ENCODE measurements around the gene DCAF7. TPM values are rescaled to one million over a fixed set of nuclear protein-coding genes. Genes with fewer than 3 reads are reported as not detected.

Gene DCAF7
- total RNA-seq, 1 donor from 2014 or later: 47.0 TPM

DNA sequence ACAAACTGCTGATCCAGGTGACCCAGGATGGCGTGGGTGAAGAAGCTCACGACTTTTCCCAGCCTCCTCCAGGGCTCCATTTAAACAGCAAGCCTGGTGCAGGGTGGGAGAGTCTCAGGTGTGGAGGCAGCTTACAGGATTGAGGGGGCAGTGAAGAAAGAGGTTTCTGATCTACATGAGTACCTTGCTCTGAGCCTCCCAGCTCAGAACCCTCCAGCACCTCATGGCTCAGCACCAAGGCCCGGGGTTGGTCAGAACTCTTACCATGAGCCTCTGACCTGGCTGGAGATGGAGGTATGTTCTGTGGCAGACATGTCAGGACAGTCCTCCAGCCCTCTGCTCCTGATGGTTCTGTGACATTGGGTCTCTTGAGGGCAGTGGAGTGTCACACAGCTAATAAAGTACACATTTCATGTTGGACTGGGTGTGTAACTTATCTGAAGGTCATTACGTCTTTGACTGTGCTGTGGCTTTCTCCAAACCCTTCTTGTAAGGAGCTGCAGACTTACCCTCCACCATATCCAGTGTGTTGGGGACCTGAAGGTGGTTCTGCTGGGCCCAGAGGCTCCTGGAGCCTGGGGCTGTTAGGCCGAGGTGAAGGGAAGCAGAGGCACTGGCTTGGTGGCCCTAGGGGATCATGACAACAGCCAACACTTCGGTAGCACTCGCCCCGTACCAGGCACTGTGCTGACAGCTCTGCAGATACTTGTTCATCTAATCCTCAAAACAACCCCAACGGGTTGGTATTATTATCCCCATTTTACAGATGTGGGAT, 3.8 kb upstream of the DCAF7 start:
- TF ChIP-seq, protein P1, sequence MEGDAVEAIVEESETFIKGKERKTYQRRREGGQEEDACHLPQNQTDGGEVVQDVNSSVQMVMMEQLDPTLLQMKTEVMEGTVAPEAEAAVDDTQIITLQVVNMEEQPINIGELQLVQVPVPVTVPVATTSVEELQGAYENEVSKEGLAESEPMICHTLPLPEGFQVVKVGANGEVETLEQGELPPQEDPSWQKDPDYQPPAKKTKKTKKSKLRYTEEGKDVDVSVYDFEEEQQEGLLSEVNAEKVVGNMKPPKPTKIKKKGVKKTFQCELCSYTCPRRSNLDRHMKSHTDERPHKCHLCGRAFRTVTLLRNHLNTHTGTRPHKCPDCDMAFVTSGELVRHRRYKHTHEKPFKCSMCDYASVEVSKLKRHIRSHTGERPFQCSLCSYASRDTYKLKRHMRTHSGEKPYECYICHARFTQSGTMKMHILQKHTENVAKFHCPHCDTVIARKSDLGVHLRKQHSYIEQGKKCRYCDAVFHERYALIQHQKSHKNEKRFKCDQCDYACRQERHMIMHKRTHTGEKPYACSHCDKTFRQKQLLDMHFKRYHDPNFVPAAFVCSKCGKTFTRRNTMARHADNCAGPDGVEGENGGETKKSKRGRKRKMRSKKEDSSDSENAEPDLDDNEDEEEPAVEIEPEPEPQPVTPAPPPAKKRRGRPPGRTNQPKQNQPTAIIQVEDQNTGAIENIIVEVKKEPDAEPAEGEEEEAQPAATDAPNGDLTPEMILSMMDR (IDR thresholded peaks at IDR 0.05; ENCODE audit: insufficient read depth, low read length, poor library complexity, severe bottlenecking): no peak
- no peaks in the 10 kb centered on the region for H3K27me3 ChIP-seq (ENCODE audit: control insufficient read depth, insufficient read depth, low read length)
- no peak overlapping the region for H3K4me3 ChIP-seq (ENCODE audit: low read depth, low read length)
- no peaks in the 10 kb centered on the region for H3K36me3 ChIP-seq (ENCODE audit: control insufficient read depth, insufficient read depth, low read length)
- DNase-seq (ENCODE audit: low read depth): no peak

- Histone ChIP-seq H3K27me3 (ENCODE audit: control insufficient read depth, insufficient read depth, low read length) (no peaks in the 10 kb centered on the region), H3K4me3 (ENCODE audit: low read depth, low read length) (no peak overlapping the region), H3K36me3 (ENCODE audit: control insufficient read depth, insufficient read depth, low read length) (no peaks in the 10 kb centered on the region)
- no peak for DNase-seq (ENCODE audit: low read depth)
- TF ChIP-seq, protein P1 (IDR thresholded peaks at IDR 0.05; ENCODE audit: insufficient read depth, low read length, poor library complexity, severe bottlenecking): no peak
Measured at GRCh38 chr17:63547083-63547523, 3.2 kb upstream of the DCAF7 start.

- H3K36me3 ChIP-seq (ENCODE audit: control insufficient read depth, insufficient read depth, low read length): no peaks in the 10 kb centered on the region
- DNase-seq (ENCODE audit: low read depth): no peak
- TF ChIP-seq, protein P1 (IDR thresholded peaks at IDR 0.05; ENCODE audit: insufficient read depth, low read length, poor library complexity, severe bottlenecking): no peak
Measured at GRCh38 chr17:63549289-63549945, 860 bp upstream of the DCAF7 start.

DNA sequence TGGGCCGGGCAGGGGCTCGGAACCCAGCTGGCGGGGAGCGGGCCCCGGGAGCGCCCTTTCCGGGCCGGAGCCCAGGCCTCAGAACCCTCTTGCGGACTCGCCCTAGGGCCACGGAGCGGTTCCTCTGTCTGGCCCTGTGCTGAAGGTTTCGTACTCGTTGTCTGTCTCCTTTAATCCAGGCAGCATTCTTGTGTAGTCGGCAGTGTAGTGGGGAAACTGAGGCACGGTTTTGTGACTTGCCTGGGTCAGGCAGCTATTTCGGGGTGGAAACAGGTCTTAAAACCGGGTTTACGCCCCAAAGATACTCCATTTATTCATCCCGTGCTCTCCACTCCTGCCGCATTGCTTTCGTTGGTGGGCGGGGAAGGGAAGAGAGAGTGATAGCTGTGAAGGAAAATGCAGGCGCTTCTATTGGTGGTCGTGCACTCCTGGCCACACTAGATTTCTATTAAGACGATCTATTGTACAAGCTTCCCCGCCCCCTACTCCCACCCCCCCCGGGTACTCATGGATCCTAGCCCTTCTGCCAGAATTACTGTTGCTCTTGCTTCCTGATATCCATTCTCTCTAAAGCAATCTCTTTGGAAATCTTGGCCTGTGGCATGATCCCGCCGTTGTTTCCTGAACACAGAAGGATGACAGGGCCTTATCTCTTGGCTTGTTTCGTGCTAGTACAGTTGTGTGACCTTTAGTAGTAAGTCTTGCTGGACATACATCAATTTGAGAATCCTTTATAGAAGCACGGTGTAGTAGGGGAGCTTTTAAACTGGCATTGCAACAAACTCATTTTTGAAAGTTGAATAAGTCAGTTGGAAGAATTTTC, 751 bp downstream of the DCAF7 start:
- Histone ChIP-seq H3K36me3 (ENCODE audit: control insufficient read depth, insufficient read depth, low read length) (no peaks in the 10 kb centered on the region), H3K27me3 (ENCODE audit: control insufficient read depth, insufficient read depth, low read length) (no peaks in the 10 kb centered on the region), H3K4me3 (ENCODE audit: low read depth, low read length) (peak overlapping the region; percentile 82)
- TF ChIP-seq, protein P1 (IDR thresholded peaks at IDR 0.05; ENCODE audit: insufficient read depth, low read length, poor library complexity, severe bottlenecking): no peak
- DNase-seq (ENCODE audit: low read depth): no peak

More at GRCh38 chr17:63549289-63549945, 860 bp upstream of the DCAF7 start:
- Histone ChIP-seq H3K27me3 (ENCODE audit: control insufficient read depth, insufficient read depth, low read length) (no peaks in the 10 kb centered on the region), H3K4me3 (ENCODE audit: low read depth, low read length) (peak overlapping the region; percentile 50)

- peak overlapping the region; percentile 82 for H3K4me3 ChIP-seq (ENCODE audit: low read depth, low read length)
- no peak for DNase-seq (ENCODE audit: low read depth)
- TF ChIP-seq, protein P1 (IDR thresholded peaks at IDR 0.05; ENCODE audit: insufficient read depth, low read length, poor library complexity, severe bottlenecking): no peak
- H3K36me3 ChIP-seq (ENCODE audit: control insufficient read depth, insufficient read depth, low read length): no peaks in the 10 kb centered on the region
- H3K27me3 ChIP-seq (ENCODE audit: control insufficient read depth, insufficient read depth, low read length): no peaks in the 10 kb centered on the region
Measured at GRCh38 chr17:63552211-63552610, 1.9 kb downstream of the DCAF7 start.
